HEK293 (cell line): ENCODE measurements around the gene PCDH1.

Source experiments
- CTCF ChIA-PET: fragments of 350-600 bp; formaldehyde crosslinking; extraction: SDS; loops from one replicate; lab custom pipeline; 2021; ENCODE audit warnings: antibody characterized with exemption; lab: Yijun Ruan, JAX
- POLR2A ChIA-PET: fragments of 300-600 bp; formaldehyde crosslinking; extraction: SDS; loops from one replicate; lab custom pipeline; 2020; ENCODE audit warnings: antibody characterized with exemption, inconsistent platforms; lab: Yijun Ruan, JAX
- H3K27ac ChIP-seq: fragments of 200-500 bp; sonication (Bioruptor generic); 2 replicates; pipeline ENCODE4 v1.5.1; 2014; ENCODE audit warnings: low read depth, low read length, control low read depth, inconsistent platforms; ENCODE audit errors: extremely low read depth
- H3K36me3 ChIP-seq, 2 experiments: fragments of 200-500 bp in 1 of 2; sonication (Bioruptor generic) in 1 of 2; 1 replicate in 1 of 2; 2 replicates in 1 of 2; pipeline ENCODE4 v1.5.1; 2014 to 2017; ENCODE audit warnings: inconsistent platforms in 2 of 2, low read length in 2 of 2; ENCODE audit not compliant: control insufficient read depth in 2 of 2, insufficient read depth in 1 of 2
- H3K4me1 ChIP-seq: fragments of 200-500 bp; sonication (Bioruptor generic); 2 replicates; pipeline ENCODE4 v1.5.1; 2014; ENCODE audit warnings: mild to moderate bottlenecking, low read length, inconsistent platforms; ENCODE audit not compliant: control insufficient read depth, insufficient read depth
- H3K4me3 ChIP-seq: 2 replicates; pipeline ENCODE4 v1.5.1; 2011; ENCODE audit warnings: low read depth, mild to moderate bottlenecking, control low read depth, low read length, moderate library complexity
- H3K9me3 ChIP-seq: fragments of 200-500 bp; sonication (Bioruptor generic); 2 replicates; pipeline ENCODE4 v1.5.1; 2014; ENCODE audit warnings: low read depth, low read length, inconsistent platforms; ENCODE audit not compliant: control insufficient read depth, insufficient read depth
- EGR2 ChIP-seq: fragments of 450-650 bp; formaldehyde crosslinking; IDR thresholded peaks from 2 replicates; pipeline ENCODE4 v1.5.1; 2016; ENCODE audit warnings: low read depth, missing biosample characterization, missing genetic modification characterization
- GFI1B ChIP-seq: fragments of 450-650 bp; formaldehyde crosslinking; IDR thresholded peaks from 2 replicates; pipeline ENCODE4 v1.5.1; 2016; ENCODE audit warnings: missing biosample characterization, missing genetic modification characterization
- GLI2 ChIP-seq: fragments of 450-650 bp; formaldehyde crosslinking; IDR thresholded peaks from 2 replicates; pipeline ENCODE4; 2017; ENCODE audit warnings: missing biosample characterization, missing genetic modification characterization, low read depth, borderline replicate concordance
- GLIS2 ChIP-seq: fragments of 450-650 bp; formaldehyde crosslinking; IDR thresholded peaks from 2 replicates; pipeline ENCODE4 v1.5.1; 2016; ENCODE audit warnings: missing biosample characterization, missing genetic modification characterization
- KLF1 ChIP-seq: fragments of 450-650 bp; formaldehyde crosslinking; IDR thresholded peaks from 2 replicates; pipeline ENCODE4 v1.5.1; 2016; ENCODE audit warnings: missing biosample characterization, missing genetic modification characterization
- KLF16 ChIP-seq: fragments of 450-650 bp; formaldehyde crosslinking; IDR thresholded peaks from 2 replicates; pipeline ENCODE4 v1.5.1; 2017; ENCODE audit warnings: missing biosample characterization, missing genetic modification characterization
- MYNN ChIP-seq: fragments of 450-650 bp; formaldehyde crosslinking; IDR thresholded peaks from 2 replicates; pipeline ENCODE4 v1.5.1; 2016; ENCODE audit warnings: missing biosample characterization, missing genetic modification characterization, borderline replicate concordance
- MZF1 ChIP-seq: fragments of 450-650 bp; formaldehyde crosslinking; IDR thresholded peaks from 2 replicates; pipeline ENCODE4 v1.5.1; 2017; ENCODE audit warnings: missing biosample characterization, missing genetic modification characterization, borderline replicate concordance
- SCRT2 ChIP-seq: fragments of 450-650 bp; formaldehyde crosslinking; IDR thresholded peaks from 2 replicates; pipeline ENCODE4 v1.5.1; 2016; ENCODE audit warnings: missing biosample characterization, missing genetic modification characterization
- TCF7L2 ChIP-seq: IDR thresholded peaks from 2 replicates; pipeline ENCODE4 v1.6.1; 2011; ENCODE audit warnings: low read depth, mild to moderate bottlenecking, inconsistent platforms, low read length, moderate library complexity, borderline replicate concordance
- TRIM28 ChIP-seq: IDR thresholded peaks from 2 replicates; pipeline ENCODE4 v1.6.1; 2011; ENCODE audit warnings: low read length, control low read depth, borderline replicate concordance
- ZNF221 ChIP-seq: fragments of 450-650 bp; formaldehyde crosslinking; IDR thresholded peaks from 2 replicates; pipeline ENCODE4 v1.5.1; 2017; ENCODE audit warnings: missing biosample characterization, missing genetic modification characterization, borderline replicate concordance
- ZNF311 ChIP-seq: fragments of 450-650 bp; formaldehyde crosslinking; IDR thresholded peaks from 2 replicates; pipeline ENCODE4 v1.5.1; 2017; ENCODE audit warnings: missing biosample characterization, missing genetic modification characterization, borderline replicate concordance
- ZNF341 ChIP-seq: fragments of 450-650 bp; formaldehyde crosslinking; IDR thresholded peaks from 2 replicates; pipeline ENCODE4; 2016; ENCODE audit warnings: low read depth, missing biosample characterization, missing genetic modification characterization
- ZNF426 ChIP-seq: fragments of 450-650 bp; formaldehyde crosslinking; IDR thresholded peaks from 2 replicates; pipeline ENCODE4 v1.5.1; 2017; ENCODE audit warnings: missing biosample characterization, missing genetic modification characterization, mild to moderate bottlenecking, inconsistent platforms, moderate library complexity
- ZNF530 ChIP-seq: fragments of 450-650 bp; formaldehyde crosslinking; IDR thresholded peaks from 2 replicates; pipeline ENCODE4 v1.5.1; 2016; ENCODE audit warnings: low read depth, missing biosample characterization, missing genetic modification characterization
- ZNF585B ChIP-seq: fragments of 450-650 bp; formaldehyde crosslinking; IDR thresholded peaks from 2 replicates; pipeline ENCODE4 v1.5.1; 2016; ENCODE audit warnings: missing biosample characterization, missing genetic modification characterization
- ZNF658 ChIP-seq: fragments of 450-650 bp; formaldehyde crosslinking; IDR thresholded peaks from 2 replicates; pipeline ENCODE4; 2016; ENCODE audit warnings: missing biosample characterization, missing genetic modification characterization
- TF ChIP-seq, protein P1 (sequence below): fragments of 450-650 bp; formaldehyde crosslinking; IDR thresholded peaks from 2 replicates; pipeline ENCODE4 v1.5.1; 2016; ENCODE audit warnings: missing biosample characterization, missing genetic modification characterization
- TF ChIP-seq, protein P2 (sequence below): fragments of 450-650 bp; formaldehyde crosslinking; IDR thresholded peaks from 2 replicates; pipeline ENCODE4 v1.5.1; 2016; ENCODE audit warnings: missing biosample characterization, missing genetic modification characterization
- TF ChIP-seq, protein P3 (sequence below): fragments of 450-650 bp; formaldehyde crosslinking; IDR thresholded peaks from 2 replicates; pipeline ENCODE4 v1.5.1; 2016; ENCODE audit warnings: missing biosample characterization, missing genetic modification characterization

The PCDH1 gene

DNA sequence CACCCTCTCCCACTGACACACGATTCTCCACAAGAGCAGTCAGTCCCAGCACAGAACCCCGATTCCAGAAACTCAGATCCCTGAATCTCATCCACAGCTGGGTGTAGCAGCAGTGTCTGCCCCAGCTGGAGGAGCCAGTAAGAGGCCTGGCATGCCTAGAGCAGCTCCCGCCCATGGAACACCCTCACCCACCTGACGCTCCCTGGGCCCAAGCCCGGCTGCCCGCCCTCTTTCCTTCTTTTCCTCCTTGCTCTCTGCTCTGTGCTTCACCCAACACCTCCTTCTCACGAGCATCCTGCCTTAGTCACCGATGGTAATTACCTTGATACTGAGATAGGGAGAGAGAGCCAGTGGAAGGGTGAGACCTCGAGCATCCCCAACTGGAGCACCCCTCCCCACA, 8.7 kb downstream of the PCDH1 start:
- TF ChIP-seq ZNF585B (tag by site-specific recombination) (no peak), ZNF658 (no peak), SCRT2 (tag by site-specific recombination) (peak; percentile 16; the same call in 1 of the 2 replicates), KLF1 (tag by site-specific recombination) (peak; percentile 75), ZNF221 (tag by site-specific recombination) (no peak), ZNF311 (no peak)
- TF ChIP-seq, protein P1, sequence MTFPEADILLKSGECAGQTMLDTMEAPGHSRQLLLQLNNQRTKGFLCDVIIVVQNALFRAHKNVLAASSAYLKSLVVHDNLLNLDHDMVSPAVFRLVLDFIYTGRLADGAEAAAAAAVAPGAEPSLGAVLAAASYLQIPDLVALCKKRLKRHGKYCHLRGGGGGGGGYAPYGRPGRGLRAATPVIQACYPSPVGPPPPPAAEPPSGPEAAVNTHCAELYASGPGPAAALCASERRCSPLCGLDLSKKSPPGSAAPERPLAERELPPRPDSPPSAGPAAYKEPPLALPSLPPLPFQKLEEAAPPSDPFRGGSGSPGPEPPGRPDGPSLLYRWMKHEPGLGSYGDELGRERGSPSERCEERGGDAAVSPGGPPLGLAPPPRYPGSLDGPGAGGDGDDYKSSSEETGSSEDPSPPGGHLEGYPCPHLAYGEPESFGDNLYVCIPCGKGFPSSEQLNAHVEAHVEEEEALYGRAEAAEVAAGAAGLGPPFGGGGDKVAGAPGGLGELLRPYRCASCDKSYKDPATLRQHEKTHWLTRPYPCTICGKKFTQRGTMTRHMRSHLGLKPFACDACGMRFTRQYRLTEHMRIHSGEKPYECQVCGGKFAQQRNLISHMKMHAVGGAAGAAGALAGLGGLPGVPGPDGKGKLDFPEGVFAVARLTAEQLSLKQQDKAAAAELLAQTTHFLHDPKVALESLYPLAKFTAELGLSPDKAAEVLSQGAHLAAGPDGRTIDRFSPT (tag by site-specific recombination), result no peak
- TF ChIP-seq, protein P2, sequence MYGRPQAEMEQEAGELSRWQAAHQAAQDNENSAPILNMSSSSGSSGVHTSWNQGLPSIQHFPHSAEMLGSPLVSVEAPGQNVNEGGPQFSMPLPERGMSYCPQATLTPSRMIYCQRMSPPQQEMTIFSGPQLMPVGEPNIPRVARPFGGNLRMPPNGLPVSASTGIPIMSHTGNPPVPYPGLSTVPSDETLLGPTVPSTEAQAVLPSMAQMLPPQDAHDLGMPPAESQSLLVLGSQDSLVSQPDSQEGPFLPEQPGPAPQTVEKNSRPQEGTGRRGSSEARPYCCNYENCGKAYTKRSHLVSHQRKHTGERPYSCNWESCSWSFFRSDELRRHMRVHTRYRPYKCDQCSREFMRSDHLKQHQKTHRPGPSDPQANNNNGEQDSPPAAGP (tag by site-specific recombination), result peak; percentile 29; the same call in 1 of the 2 replicates
- TF ChIP-seq, all 188 proteins: peak for 3
- H3K27ac ChIP-seq, result no peak overlapping the region
- H3K36me3 ChIP-seq, result peaks cover 0 to 8% of the 10 kb centered on the region in 2 experiments; a peak in 1 of 3 replicates
- no peak overlapping the region for H3K4me3 ChIP-seq
- ChIA-PET POLR2A (no interaction called here), CTCF (interaction anchor here (3.0 kb wide), 1 partner anchor 9 kb away, joined by 13 read pairs; the partner anchor contains the start of gene PCDH1)
- H3K4me1 ChIP-seq, result no peaks in the 10 kb centered on the region
- no peaks in the 10 kb centered on the region for H3K9me3 ChIP-seq

DNA sequence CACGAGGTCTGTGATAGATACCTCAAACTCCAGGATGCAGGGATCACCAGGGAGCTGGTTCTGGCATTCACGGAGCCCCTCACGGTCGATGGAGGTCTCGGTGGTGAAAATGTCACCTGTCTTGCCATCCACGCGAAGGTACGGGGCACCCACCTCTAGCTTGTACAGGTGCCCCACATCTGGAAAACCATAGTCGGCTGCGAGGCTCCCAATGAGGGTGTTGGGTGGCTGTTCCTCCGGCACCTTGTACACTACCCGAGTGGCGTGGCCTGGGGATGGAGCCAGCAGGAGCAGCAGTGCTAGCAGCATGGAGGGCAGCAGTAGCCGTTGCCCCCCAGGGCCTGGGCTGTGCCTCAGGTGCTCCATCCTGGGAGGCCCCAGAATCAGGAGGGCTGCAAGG, 9.2 kb downstream of the PCDH1 start:
- peaks cover 0 to 13% of the 10 kb centered on the region in 2 experiments; a peak in 1 of 3 replicates for H3K36me3 ChIP-seq
- H3K4me3 ChIP-seq, result no peak overlapping the region
- H3K9me3 ChIP-seq, result no peaks in the 10 kb centered on the region
- no peaks in the 10 kb centered on the region for H3K4me1 ChIP-seq
- ChIA-PET CTCF (interaction anchor here (3.0 kb wide), 1 partner anchor 10 kb away, joined by 13 read pairs; the partner anchor contains the start of gene PCDH1), POLR2A (no interaction called here)
- TF ChIP-seq KLF16 (tag by site-specific recombination), result no peak
- TF ChIP-seq GLIS2 (tag by site-specific recombination), result no peak
- TF ChIP-seq TRIM28, result no peak
- no peak for TF ChIP-seq EGR2 (tag by site-specific recombination)
- TF ChIP-seq ZNF530 (tag by site-specific recombination), result no peak
- TF ChIP-seq GLI2, result no peak
- no peak for TF ChIP-seq MYNN (tag by site-specific recombination)
- TF ChIP-seq ZNF311, result no peak
- TF ChIP-seq MZF1 (tag by site-specific recombination), result no peak
- TF ChIP-seq TCF7L2, result no peak
- TF ChIP-seq, protein P3, sequence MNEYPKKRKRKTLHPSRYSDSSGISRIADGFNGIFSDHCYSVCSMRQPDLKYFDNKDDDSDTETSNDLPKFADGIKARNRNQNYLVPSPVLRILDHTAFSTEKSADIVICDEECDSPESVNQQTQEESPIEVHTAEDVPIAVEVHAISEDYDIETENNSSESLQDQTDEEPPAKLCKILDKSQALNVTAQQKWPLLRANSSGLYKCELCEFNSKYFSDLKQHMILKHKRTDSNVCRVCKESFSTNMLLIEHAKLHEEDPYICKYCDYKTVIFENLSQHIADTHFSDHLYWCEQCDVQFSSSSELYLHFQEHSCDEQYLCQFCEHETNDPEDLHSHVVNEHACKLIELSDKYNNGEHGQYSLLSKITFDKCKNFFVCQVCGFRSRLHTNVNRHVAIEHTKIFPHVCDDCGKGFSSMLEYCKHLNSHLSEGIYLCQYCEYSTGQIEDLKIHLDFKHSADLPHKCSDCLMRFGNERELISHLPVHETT (tag by site-specific recombination), result no peak
- no peak for TF ChIP-seq GFI1B (tag by site-specific recombination)
- TF ChIP-seq ZNF341 (tag by site-specific recombination), result no peak
- TF ChIP-seq ZNF426 (tag by site-specific recombination), result no peak
- H3K27ac ChIP-seq, result no peak overlapping the region
